ENCODE measurements around the gene POC1A. TPM values are rescaled to one million over a fixed set of nuclear protein-coding genes. Genes with fewer than 3 reads are reported as not detected.

The POC1A gene
- polyA plus RNA-seq, 1 donor from 2014 or later, result 1.3 TPM

DNA sequence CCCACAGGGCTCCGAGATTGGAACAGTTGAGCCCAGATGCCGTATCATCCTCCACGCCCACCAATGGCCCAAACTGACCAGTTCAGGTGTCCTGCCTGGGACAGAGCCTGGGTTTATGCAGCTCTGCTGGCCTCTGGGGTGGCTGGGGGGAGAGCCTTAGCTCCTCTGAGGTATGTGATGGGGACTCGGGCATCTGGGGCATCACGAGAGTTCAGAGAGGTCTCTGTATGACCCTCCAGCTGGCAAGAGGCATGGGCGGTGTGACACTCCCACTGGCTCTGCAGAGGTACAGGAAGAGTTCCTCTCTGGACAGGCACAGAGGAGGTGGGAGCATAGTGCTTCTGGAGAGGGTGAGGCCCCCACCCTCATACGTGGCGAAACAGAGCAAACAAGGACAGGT, 71.3 kb downstream of the POC1A start:
- Histone ChIP-seq H3K79me2 (replicated peaks; ENCODE audit: insufficient read depth, low read length) (no peaks in the 10 kb centered on the region), H3K9me3 (ENCODE audit: low read length) (no peaks in the 10 kb centered on the region), H4K20me1 (ENCODE audit: insufficient read depth) (no peaks in the 10 kb centered on the region), H3F3A (ENCODE audit: insufficient read depth, low read length, poor library complexity, severe bottlenecking) (no peaks in the 10 kb centered on the region), H3K4me3 (ENCODE audit: low read length) (no peak overlapping the region), H3K27ac (ENCODE audit: low read length) (no peak overlapping the region), H3K9me2 (ENCODE audit: insufficient read depth, low read length) (no peaks in the 10 kb centered on the region), H3K27me3 (ENCODE audit: insufficient read depth, low read depth, low read length) (no peaks in the 10 kb centered on the region), H3K9ac (ENCODE audit: low read length) (no peak overlapping the region), H3K4me2 (ENCODE audit: low read length) (no peak overlapping the region), H3K36me3 (ENCODE audit: insufficient read depth, low read length) (no peaks in the 10 kb centered on the region), H2AFZ (ENCODE audit: low read depth, low read length) (no peak overlapping the region)
- no peak for TF ChIP-seq TAF1 (IDR thresholded peaks at IDR 0.05; ENCODE audit: low read depth)
- TF ChIP-seq SMC3 (conservative IDR thresholded peaks at IDR 0.05; ENCODE audit: poor library complexity), result no peak
- TF ChIP-seq, protein P1, sequence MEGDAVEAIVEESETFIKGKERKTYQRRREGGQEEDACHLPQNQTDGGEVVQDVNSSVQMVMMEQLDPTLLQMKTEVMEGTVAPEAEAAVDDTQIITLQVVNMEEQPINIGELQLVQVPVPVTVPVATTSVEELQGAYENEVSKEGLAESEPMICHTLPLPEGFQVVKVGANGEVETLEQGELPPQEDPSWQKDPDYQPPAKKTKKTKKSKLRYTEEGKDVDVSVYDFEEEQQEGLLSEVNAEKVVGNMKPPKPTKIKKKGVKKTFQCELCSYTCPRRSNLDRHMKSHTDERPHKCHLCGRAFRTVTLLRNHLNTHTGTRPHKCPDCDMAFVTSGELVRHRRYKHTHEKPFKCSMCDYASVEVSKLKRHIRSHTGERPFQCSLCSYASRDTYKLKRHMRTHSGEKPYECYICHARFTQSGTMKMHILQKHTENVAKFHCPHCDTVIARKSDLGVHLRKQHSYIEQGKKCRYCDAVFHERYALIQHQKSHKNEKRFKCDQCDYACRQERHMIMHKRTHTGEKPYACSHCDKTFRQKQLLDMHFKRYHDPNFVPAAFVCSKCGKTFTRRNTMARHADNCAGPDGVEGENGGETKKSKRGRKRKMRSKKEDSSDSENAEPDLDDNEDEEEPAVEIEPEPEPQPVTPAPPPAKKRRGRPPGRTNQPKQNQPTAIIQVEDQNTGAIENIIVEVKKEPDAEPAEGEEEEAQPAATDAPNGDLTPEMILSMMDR (IDR thresholded peaks at IDR 0.05; ENCODE audit: poor library complexity, severe bottlenecking), result no peak
- TF ChIP-seq, protein P2, sequence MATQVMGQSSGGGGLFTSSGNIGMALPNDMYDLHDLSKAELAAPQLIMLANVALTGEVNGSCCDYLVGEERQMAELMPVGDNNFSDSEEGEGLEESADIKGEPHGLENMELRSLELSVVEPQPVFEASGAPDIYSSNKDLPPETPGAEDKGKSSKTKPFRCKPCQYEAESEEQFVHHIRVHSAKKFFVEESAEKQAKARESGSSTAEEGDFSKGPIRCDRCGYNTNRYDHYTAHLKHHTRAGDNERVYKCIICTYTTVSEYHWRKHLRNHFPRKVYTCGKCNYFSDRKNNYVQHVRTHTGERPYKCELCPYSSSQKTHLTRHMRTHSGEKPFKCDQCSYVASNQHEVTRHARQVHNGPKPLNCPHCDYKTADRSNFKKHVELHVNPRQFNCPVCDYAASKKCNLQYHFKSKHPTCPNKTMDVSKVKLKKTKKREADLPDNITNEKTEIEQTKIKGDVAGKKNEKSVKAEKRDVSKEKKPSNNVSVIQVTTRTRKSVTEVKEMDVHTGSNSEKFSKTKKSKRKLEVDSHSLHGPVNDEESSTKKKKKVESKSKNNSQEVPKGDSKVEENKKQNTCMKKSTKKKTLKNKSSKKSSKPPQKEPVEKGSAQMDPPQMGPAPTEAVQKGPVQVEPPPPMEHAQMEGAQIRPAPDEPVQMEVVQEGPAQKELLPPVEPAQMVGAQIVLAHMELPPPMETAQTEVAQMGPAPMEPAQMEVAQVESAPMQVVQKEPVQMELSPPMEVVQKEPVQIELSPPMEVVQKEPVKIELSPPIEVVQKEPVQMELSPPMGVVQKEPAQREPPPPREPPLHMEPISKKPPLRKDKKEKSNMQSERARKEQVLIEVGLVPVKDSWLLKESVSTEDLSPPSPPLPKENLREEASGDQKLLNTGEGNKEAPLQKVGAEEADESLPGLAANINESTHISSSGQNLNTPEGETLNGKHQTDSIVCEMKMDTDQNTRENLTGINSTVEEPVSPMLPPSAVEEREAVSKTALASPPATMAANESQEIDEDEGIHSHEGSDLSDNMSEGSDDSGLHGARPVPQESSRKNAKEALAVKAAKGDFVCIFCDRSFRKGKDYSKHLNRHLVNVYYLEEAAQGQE (IDR thresholded peaks at IDR 0.05; ENCODE audit: borderline replicate concordance), result no peak
- TF ChIP-seq MXI1 (conservative IDR thresholded peaks at IDR 0.05; ENCODE audit: poor library complexity, severe bottlenecking), result no peak
- TF ChIP-seq EP300 (conservative IDR thresholded peaks at IDR 0.05; ENCODE audit: poor library complexity, severe bottlenecking), result no peak
- TF ChIP-seq EZH2 (IDR thresholded peaks at IDR 0.05; ENCODE audit: borderline replicate concordance, insufficient read depth, low read length, poor library complexity, severe bottlenecking), result no peak
- no peak for TF ChIP-seq POLR2AphosphoS5 (IDR thresholded peaks at IDR 0.05)
- no peak for TF ChIP-seq RAD21 (conservative IDR thresholded peaks at IDR 0.05)

DNA sequence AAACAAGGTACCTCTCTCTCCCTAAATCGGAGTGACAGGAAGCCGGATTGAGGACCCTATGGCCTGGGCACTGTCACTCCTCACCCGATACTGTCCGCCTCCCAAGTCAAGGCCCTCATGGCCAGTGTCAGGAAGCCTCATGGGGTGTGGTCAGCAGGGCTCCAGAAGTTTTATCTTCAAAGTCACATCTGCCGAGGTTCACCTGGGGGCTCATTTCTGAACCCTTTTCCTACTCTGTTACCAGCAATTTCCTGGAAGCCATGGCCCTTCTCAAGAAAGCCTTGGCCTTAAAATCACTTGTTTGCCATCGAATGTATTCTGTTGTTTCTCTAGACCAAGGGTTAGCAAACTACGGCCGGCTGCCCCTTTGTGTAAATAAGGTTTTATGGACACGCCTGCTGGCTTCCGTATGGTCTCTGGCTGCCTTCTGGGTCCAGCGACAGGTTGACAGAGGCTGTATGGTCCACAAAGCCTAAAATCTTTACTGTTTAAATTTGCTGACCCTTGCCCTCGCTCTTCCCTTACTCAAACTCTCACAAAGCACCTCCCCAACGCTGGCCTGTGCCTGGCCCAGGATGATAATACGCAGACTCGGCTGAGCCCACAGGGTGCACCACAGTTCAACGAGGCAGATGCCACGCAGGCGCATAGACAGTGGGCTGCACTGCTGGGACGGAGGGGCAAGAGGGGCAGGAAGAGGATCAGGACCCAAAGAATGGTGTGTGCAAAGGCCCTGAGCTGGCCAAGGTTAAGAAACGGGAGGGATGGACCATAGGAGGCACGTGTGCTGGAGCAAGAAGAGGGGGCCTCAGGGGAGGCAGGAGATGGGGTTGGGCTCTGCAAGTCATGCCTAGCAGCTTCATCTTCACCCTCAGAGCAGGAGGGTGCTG, 73.1 kb downstream of the POC1A start:
- H3K27me3 ChIP-seq (ENCODE audit: insufficient read depth, low read depth, low read length), result no peaks in the 10 kb centered on the region
- no peak overlapping the region for H3K4me2 ChIP-seq (ENCODE audit: low read length)
- H3K9me3 ChIP-seq (ENCODE audit: low read length), result no peaks in the 10 kb centered on the region
- no peaks in the 10 kb centered on the region for H3K9me2 ChIP-seq (ENCODE audit: insufficient read depth, low read length)
- H3K79me2 ChIP-seq (replicated peaks; ENCODE audit: insufficient read depth, low read length), result no peaks in the 10 kb centered on the region
- H2AFZ ChIP-seq (ENCODE audit: low read depth, low read length), result no peak overlapping the region
- no peak overlapping the region for H3K27ac ChIP-seq (ENCODE audit: low read length)
- no peaks in the 10 kb centered on the region for H3F3A ChIP-seq (ENCODE audit: insufficient read depth, low read length, poor library complexity, severe bottlenecking)
- no peaks in the 10 kb centered on the region for H4K20me1 ChIP-seq (ENCODE audit: insufficient read depth)
- no peaks in the 10 kb centered on the region for H3K36me3 ChIP-seq (ENCODE audit: insufficient read depth, low read length)
- H3K9ac ChIP-seq (ENCODE audit: low read length), result no peak overlapping the region
- no peak overlapping the region for H3K4me3 ChIP-seq (ENCODE audit: low read length)
- no peak for TF ChIP-seq POLR2AphosphoS5 (IDR thresholded peaks at IDR 0.05)
- TF ChIP-seq, protein P2 (IDR thresholded peaks at IDR 0.05; ENCODE audit: borderline replicate concordance), result no peak
- no peak for TF ChIP-seq EP300 (conservative IDR thresholded peaks at IDR 0.05; ENCODE audit: poor library complexity, severe bottlenecking)
- TF ChIP-seq MXI1 (conservative IDR thresholded peaks at IDR 0.05; ENCODE audit: poor library complexity, severe bottlenecking), result no peak
- TF ChIP-seq, protein P1 (IDR thresholded peaks at IDR 0.05; ENCODE audit: poor library complexity, severe bottlenecking), result no peak
- TF ChIP-seq EZH2 (IDR thresholded peaks at IDR 0.05; ENCODE audit: borderline replicate concordance, insufficient read depth, low read length, poor library complexity, severe bottlenecking), result no peak
- TF ChIP-seq TAF1 (IDR thresholded peaks at IDR 0.05; ENCODE audit: low read depth), result no peak
- no peak for TF ChIP-seq RAD21 (conservative IDR thresholded peaks at IDR 0.05)
- TF ChIP-seq SMC3 (conservative IDR thresholded peaks at IDR 0.05; ENCODE audit: poor library complexity), result no peak

Measured in neural cell (in vitro differentiated cells).